Lower lobe of right lung (tissue), 2 donors: ENCODE measurements around the gene PSMC3. TPM values are rescaled to one million over a fixed set of nuclear protein-coding genes. Genes with fewer than 3 reads are reported as not detected.

Experiments
- ATAC-seq, 2 donors: fragments of 200-7000 bp; cut with Tn5 transposase; one replicate each; pipeline ENCODE4 v1.9.1; 2020 to 2022; ENCODE audit warnings: mild to moderate bottlenecking in 2 of 2, moderate library complexity in 2 of 2
- DNase-seq: peaks from one replicate; pipeline ENCODE4 v3.0.0-alpha.2; 2020
- H3K27ac ChIP-seq: fragments of 200-600 bp; one replicate; pipeline ENCODE4 v1.8.0; 2022
- H3K27me3 ChIP-seq: fragments of 200-600 bp; one replicate; pipeline ENCODE4 v1.8.0; 2022; ENCODE audit warnings: low read depth
- H3K36me3 ChIP-seq: fragments of 200-600 bp; one replicate; pipeline ENCODE4 v1.8.0; 2022; ENCODE audit warnings: mild to moderate bottlenecking
- H3K4me1 ChIP-seq: fragments of 200-600 bp; one replicate; pipeline ENCODE4 v1.8.0; 2022
- H3K4me3 ChIP-seq: fragments of 200-600 bp; one replicate; pipeline ENCODE4 v1.8.0; 2022; ENCODE audit warnings: mild to moderate bottlenecking
- H3K9me3 ChIP-seq: fragments of 200-600 bp; one replicate; pipeline ENCODE4 v1.8.0; 2022
- CTCF ChIP-seq: fragments of 200-600 bp; IDR thresholded peaks from one replicate; pipeline ENCODE4 v1.8.0; 2022; ENCODE audit warnings: antibody characterized with exemption, mild to moderate bottlenecking
- intact Hi-C: fragments of 100-400 bp; cut with DNase I; formaldehyde crosslinking; loops from one replicate; pipeline ENCODE4 v1.11.0; 2022
- total RNA-seq: library from RNA; stranded (reverse); fragmentation: NEBNext Ultra II Directional; extraction: Animal tissue kit (Norgen Biotek cat#: 25700); gene quantifications from one replicate; pipeline ENCODE4 v1.2.1, GENCODE V29; 2021
- donor health status: DM: no; HTN: yes; CAD: no; lungs with severe emphysema.

Gene PSMC3
- total RNA-seq, 1 donor from 2014 or later, result 77.1 TPM

- peaks cover 59% of the 10 kb centered on the region for H3K4me1 ChIP-seq
- no peak for DNase-seq
- H3K27me3 ChIP-seq, result no peaks in the 10 kb centered on the region
- H3K27ac ChIP-seq, result peak overlapping the region; percentile 93
- no peak for ATAC-seq
- no peak for TF ChIP-seq CTCF
- intact Hi-C loops, result no loop called here
- H3K4me3 ChIP-seq, result peak overlapping the region; percentile 40
- no peaks in the 10 kb centered on the region for H3K36me3 ChIP-seq
- no peaks in the 10 kb centered on the region for H3K9me3 ChIP-seq
Observed at GRCh38 chr11:47395223-47396048, 30.8 kb downstream of the PSMC3 start.

- intact Hi-C loops, result no loop called here
- H3K9me3 ChIP-seq, result no peaks in the 10 kb centered on the region
- peak; percentile 70 to 74 for ATAC-seq
- peak overlapping the region; percentile 40 for H3K4me3 ChIP-seq
- no peaks in the 10 kb centered on the region for H3K27me3 ChIP-seq
- no peak for TF ChIP-seq CTCF
- peak; percentile 87 for DNase-seq
- peaks cover 57% of the 10 kb centered on the region for H3K4me1 ChIP-seq
- H3K27ac ChIP-seq, result peak overlapping the region; percentile 93
- H3K36me3 ChIP-seq, result no peaks in the 10 kb centered on the region
Observed at GRCh38 chr11:47394322-47395222, 31.7 kb downstream of the PSMC3 start.

- Histone ChIP-seq H3K36me3 (no peaks in the 10 kb centered on the region), H3K27me3 (no peaks in the 10 kb centered on the region), H3K4me1 (peaks cover 57% of the 10 kb centered on the region), H3K4me3 (peak overlapping the region; percentile 40), H3K9me3 (no peaks in the 10 kb centered on the region), H3K27ac (peak overlapping the region; percentile 93)
- intact Hi-C loops, result no loop called here
- DNase-seq (peak; percentile 80), ATAC-seq (peak; percentile 20 to 34)
- no peak for TF ChIP-seq CTCF
Observed at GRCh38 chr11:47394050-47394321, 32.3 kb downstream of the PSMC3 start.

DNA sequence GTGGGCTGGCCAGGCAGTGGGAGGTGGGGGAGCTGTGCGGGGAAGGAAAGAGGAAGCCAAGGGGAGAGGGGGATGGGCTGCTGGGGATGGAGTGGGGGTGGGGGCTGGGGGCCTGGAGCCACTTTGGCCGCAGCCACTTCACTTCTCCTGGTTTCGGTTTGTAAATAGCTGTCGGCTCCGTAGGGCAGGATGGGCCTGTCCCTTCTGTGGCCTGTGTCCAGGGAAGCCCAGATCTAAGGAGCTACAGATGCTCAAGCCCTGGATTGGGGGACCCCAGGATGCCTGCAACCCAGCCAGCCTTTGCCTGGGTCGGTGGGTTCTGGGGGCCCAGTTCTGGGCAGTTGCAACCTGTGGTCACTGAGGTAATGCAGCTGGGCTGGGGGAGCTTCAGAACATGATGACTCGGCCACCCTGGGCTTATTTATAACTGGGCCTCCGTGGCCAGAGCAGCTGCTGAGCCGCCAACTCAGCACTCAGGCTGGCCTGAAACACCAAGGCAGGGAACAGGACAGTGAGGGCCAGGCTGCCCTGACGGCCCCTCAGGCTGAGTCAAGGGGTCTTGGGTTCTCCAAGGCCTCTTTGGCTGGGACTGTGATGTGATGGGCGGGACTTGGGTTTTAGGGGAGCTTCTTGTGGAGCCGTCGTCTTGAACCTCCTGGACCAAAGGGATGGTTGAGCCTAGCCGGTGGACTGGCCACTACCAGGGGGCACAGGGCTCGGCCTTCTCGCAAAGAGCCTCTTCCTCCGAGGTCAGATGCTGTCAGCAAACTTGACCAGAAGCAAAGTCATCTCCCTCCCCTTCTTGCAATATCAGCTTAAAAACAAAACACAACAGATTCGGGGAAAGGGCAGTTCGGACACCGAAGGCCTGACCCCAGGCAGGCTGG is 32.8 kb downstream of the PSMC3 start:
- peak overlapping the region; percentile 40 for H3K4me3 ChIP-seq
- peak; percentile 9 to 28 for ATAC-seq
- peak overlapping the region; percentile 93 for H3K27ac ChIP-seq
- no peaks in the 10 kb centered on the region for H3K27me3 ChIP-seq
- H3K36me3 ChIP-seq, result no peaks in the 10 kb centered on the region
- peaks cover 62% of the 10 kb centered on the region for H3K4me1 ChIP-seq
- peak; percentile 74 for DNase-seq
- no peak for TF ChIP-seq CTCF
- intact Hi-C loops, result no loop called here
- no peaks in the 10 kb centered on the region for H3K9me3 ChIP-seq

DNA sequence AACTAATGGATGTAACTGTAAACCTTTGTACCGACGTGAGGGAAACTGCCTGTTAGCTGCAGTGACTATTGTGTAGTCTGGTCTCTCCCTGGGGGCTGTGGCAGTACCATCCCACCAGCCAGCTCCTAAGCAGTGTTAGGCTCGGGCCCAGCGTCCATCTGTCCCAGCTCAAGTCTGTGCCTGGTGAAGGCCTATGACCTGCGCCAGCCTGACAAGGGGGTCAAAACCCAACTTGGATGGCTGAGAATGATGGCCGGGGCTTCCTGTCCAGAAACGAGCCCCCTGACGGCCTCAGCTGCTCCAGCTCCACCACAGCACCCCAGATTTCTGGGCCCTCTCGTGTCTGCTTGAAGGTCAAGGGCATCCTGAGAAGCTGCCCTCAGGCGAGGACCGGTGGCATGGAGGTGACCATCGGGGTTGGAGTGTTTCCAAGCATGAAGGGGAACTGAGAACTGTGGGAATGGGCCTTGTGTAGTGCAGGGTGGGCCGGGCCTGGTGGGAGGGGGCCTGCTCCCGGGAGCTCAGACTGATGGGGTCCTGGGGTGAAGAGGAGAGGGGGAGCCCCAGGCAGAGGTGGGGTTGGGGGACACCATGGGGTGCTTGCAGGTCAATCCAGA is 33.6 kb downstream of the PSMC3 start:
- Histone ChIP-seq H3K4me1 (peaks cover 64% of the 10 kb centered on the region), H3K27ac (peak overlapping the region; percentile 93), H3K4me3 (no peak overlapping the region), H3K9me3 (no peaks in the 10 kb centered on the region), H3K36me3 (no peaks in the 10 kb centered on the region), H3K27me3 (no peaks in the 10 kb centered on the region)
- no peak for TF ChIP-seq CTCF
- DNase-seq (no peak), ATAC-seq (no peak)
- intact Hi-C loops, result no loop called here
